Measurements from ENCODE around the gene CELF1. TPM values are rescaled to one million over a fixed set of nuclear protein-coding genes. Genes with fewer than 3 reads are reported as not detected.

The CELF1 gene
- total RNA-seq, 4 donors from 2014 or later, result 90.3 to 210 (median 101) TPM

GRCh38 chr11:47498584-47499152, 54.3 kb downstream of the CELF1 start:
- Histone ChIP-seq H3K9me3 (no peaks in the 10 kb centered on the region), H3K4me1 (peaks cover 49% of the 10 kb centered on the region), H3K27me3 (no peaks in the 10 kb centered on the region), H3K36me3 (no peaks in the 10 kb centered on the region), H3K27ac (no peak overlapping the region), H3K4me3 (no peak overlapping the region)
- 61% methylated on average over 4 of the region's 4 CpGs for WGBS
- no peak for DNase-seq (ENCODE audit: low spot score in 2 of 2)
- TF ChIP-seq EP300 (IDR thresholded peaks at IDR 0.05) (no peak), POLR2AphosphoS5 (IDR thresholded peaks at IDR 0.05) (no peak), POLR2A (IDR thresholded peaks at IDR 0.05) (no peak)
- TF ChIP-seq, protein P1, sequence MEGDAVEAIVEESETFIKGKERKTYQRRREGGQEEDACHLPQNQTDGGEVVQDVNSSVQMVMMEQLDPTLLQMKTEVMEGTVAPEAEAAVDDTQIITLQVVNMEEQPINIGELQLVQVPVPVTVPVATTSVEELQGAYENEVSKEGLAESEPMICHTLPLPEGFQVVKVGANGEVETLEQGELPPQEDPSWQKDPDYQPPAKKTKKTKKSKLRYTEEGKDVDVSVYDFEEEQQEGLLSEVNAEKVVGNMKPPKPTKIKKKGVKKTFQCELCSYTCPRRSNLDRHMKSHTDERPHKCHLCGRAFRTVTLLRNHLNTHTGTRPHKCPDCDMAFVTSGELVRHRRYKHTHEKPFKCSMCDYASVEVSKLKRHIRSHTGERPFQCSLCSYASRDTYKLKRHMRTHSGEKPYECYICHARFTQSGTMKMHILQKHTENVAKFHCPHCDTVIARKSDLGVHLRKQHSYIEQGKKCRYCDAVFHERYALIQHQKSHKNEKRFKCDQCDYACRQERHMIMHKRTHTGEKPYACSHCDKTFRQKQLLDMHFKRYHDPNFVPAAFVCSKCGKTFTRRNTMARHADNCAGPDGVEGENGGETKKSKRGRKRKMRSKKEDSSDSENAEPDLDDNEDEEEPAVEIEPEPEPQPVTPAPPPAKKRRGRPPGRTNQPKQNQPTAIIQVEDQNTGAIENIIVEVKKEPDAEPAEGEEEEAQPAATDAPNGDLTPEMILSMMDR (IDR thresholded peaks at IDR 0.05), result no peak

DNA sequence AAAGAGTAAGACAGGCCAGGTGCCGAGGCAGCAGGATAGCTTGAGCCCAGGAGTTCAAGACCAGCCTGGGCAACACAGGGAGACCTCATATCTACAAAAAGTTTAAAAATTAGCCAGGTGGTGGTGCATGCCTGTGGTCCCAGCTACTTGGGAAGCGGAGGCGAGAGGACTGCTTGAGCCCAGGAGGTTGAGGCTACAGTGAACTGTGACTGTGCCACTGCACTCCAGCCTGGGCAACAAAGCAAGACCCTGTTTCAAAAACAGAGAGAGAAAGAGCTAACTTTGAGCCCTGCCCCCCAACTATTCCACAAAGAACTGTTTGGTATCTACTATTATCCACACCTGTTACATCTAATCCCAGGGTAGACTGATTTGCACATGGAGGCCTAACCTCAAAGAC, 54.8 kb downstream of the CELF1 start:
- Histone ChIP-seq H3K36me3 (no peaks in the 10 kb centered on the region), H3K27ac (no peak overlapping the region), H3K4me1 (peaks cover 48% of the 10 kb centered on the region), H3K27me3 (no peaks in the 10 kb centered on the region), H3K4me3 (no peak overlapping the region), H3K9me3 (no peaks in the 10 kb centered on the region)
- no peak for TF ChIP-seq POLR2A (IDR thresholded peaks at IDR 0.05)
- TF ChIP-seq POLR2AphosphoS5 (IDR thresholded peaks at IDR 0.05), result no peak
- TF ChIP-seq, protein P1 (IDR thresholded peaks at IDR 0.05), result no peak
- no peak for TF ChIP-seq EP300 (IDR thresholded peaks at IDR 0.05)
- no peak for DNase-seq (ENCODE audit: low spot score in 2 of 2)
- 93% methylated on average over 3 of the region's 3 CpGs for WGBS

- no peak overlapping the region for H3K27ac ChIP-seq
- peaks cover 44% of the 10 kb centered on the region for H3K4me1 ChIP-seq
- no peak for DNase-seq (ENCODE audit: low spot score in 2 of 2)
- no peaks in the 10 kb centered on the region for H3K27me3 ChIP-seq
- H3K36me3 ChIP-seq, result no peaks in the 10 kb centered on the region
- TF ChIP-seq, protein P1 (IDR thresholded peaks at IDR 0.05), result no peak
- no peak for TF ChIP-seq POLR2AphosphoS5 (IDR thresholded peaks at IDR 0.05)
- TF ChIP-seq POLR2A (IDR thresholded peaks at IDR 0.05), result no peak
- no peak for TF ChIP-seq EP300 (IDR thresholded peaks at IDR 0.05)
- H3K9me3 ChIP-seq, result no peaks in the 10 kb centered on the region
- no peak overlapping the region for H3K4me3 ChIP-seq
These were observed 56.1 kb downstream of the CELF1 start for GRCh38 chr11:47496808-47497207.

GRCh38 chr11:47495856-47496217, 57.1 kb downstream of the CELF1 start:
- H3K4me3 ChIP-seq, result no peak overlapping the region
- no peaks in the 10 kb centered on the region for H3K27me3 ChIP-seq
- no peaks in the 10 kb centered on the region for H3K36me3 ChIP-seq
- no peaks in the 10 kb centered on the region for H3K9me3 ChIP-seq
- DNase-seq (ENCODE audit: low spot score in 2 of 2), result no peak
- peaks cover 43% of the 10 kb centered on the region for H3K4me1 ChIP-seq
- 50% methylated on average over 1 of the region's 1 CpG for WGBS
- H3K27ac ChIP-seq, result no peak overlapping the region
- TF ChIP-seq, protein P1 (IDR thresholded peaks at IDR 0.05), result no peak
- TF ChIP-seq POLR2AphosphoS5 (IDR thresholded peaks at IDR 0.05) (no peak), POLR2A (IDR thresholded peaks at IDR 0.05) (no peak), EP300 (IDR thresholded peaks at IDR 0.05) (no peak)

DNA sequence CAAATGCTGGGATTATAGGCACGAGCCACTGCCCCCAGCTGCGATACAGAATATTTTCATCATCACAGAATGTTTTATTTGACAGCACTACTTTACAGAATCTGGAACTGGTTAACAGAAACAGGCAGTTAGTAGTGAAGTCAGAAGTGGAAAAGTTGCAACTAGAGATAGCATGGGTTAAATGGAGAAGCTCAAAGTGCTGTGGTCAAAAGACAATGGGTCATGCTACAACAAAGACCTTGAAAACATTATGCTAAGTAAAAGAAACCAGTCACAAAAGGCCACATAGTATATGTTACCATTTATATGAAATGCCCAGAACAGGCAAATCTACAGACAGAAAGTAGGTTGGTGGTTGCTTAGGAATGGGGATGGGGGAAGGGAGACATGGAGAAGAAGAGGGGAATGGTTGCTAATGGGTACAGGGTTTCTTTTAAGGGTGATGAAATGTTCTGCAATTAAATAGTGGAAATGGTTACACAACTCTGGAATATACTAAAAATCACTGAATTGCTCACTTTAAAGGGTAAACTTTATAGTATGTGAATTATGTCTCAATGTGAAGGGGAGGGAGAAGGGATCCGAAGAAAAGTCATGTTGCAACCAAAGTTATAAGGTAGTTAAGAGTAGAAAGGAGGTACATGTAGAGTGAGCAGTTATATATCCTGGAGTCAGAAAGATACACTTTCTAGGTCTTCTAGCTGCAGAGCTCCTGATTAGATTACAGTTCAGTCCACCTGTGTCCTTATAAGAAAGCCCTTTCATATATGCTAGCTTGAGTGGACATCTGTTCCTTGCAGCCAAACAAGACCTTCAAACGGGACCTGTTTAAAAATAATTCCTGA, 57.7 kb downstream of the CELF1 start:
- peaks cover 39% of the 10 kb centered on the region for H3K4me1 ChIP-seq
- H3K36me3 ChIP-seq, result no peaks in the 10 kb centered on the region
- 70% methylated on average over 4 of the region's 4 CpGs for WGBS
- no peaks in the 10 kb centered on the region for H3K27me3 ChIP-seq
- TF ChIP-seq, protein P1 (IDR thresholded peaks at IDR 0.05), result no peak
- no peak for TF ChIP-seq POLR2AphosphoS5 (IDR thresholded peaks at IDR 0.05)
- no peak for TF ChIP-seq EP300 (IDR thresholded peaks at IDR 0.05)
- TF ChIP-seq POLR2A (IDR thresholded peaks at IDR 0.05), result no peak
- no peak overlapping the region for H3K27ac ChIP-seq
- no peak for DNase-seq (ENCODE audit: low spot score in 2 of 2)
- no peak overlapping the region for H3K4me3 ChIP-seq
- H3K9me3 ChIP-seq, result no peaks in the 10 kb centered on the region
